ENCODE results near the gene SLCO4C1. TPM values are rescaled to one million over a fixed set of nuclear protein-coding genes. Genes with fewer than 3 reads are reported as not detected.
A peak's percentile ranks its signal among the peaks of the same experiment; 100 is the strongest.

The SLCO4C1 gene
- total and polyA plus RNA-seq, 2 of the 13 experiments (the other 11 are each of a cell fraction or from before 2014, with no cell fraction given) = 1.3 to 7.8 TPM

DNA sequence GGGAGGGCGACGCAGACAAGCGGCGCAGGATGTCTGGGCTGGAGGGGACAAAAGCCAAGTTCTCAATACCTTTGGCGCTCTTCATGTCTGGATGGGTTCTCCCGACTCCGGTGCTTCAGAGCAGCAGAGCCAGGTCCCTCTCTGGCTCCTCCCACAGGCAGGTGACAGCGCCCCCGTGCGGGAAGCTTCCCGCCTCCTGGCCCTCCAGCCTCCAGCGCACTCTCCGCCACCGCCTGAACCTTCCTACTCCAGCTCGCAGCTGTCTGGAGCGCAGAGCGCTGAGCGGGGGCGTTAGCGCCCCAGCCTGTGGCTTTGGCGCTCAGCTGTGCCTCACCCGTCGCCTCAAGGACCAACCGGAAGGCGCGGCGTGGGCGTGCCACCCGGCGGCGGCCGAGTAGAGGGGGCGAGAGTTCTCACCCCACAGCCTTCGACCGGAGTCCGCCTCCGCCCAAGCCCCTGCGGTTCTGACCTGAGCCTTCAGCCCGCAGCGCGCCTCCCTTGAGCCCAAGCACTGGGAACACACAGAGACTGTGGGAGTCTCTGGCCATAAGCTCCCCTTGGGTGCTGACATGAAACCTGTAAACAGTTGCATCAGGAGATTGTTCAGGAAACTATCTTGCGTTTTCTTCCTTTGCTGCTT lies at the start of gene SLCO4C1 (continued):
- TF ChIP-seq SIX4 (CRISPR knock-in tag; IDR thresholded peaks at IDR 0.05) (no peak), ZFP36L1 (CRISPR knock-in tag; IDR thresholded peaks at IDR 0.05) (peak; percentile 90), HNRNPH1 (optimal IDR thresholded peaks at IDR 0.05; ENCODE audit: low read depth, low read length) (no peak), KLF13 (CRISPR knock-in tag; IDR thresholded peaks at IDR 0.05) (no peak), ZNF75D (CRISPR knock-in tag; IDR thresholded peaks at IDR 0.05; ENCODE audit: borderline replicate concordance) (no peak), MLLT10 (CRISPR knock-in tag; IDR thresholded peaks at IDR 0.05) (no peak), TCF7L2 (IDR thresholded peaks at IDR 0.05; ENCODE audit: low read depth, low read length) (no peak), CC2D1A (CRISPR knock-in tag; IDR thresholded peaks at IDR 0.05) (no peak), ZNF343 (CRISPR knock-in tag; IDR thresholded peaks at IDR 0.05) (no peak), XRCC5 (optimal IDR thresholded peaks at IDR 0.05; ENCODE audit: low read length) (peak; percentile 84), ZNF629 (CRISPR knock-in tag; conservative IDR thresholded peaks at IDR 0.05) (0 out of 2 replicates have a peak, but pooled peaks have one; percentile 31), ARHGAP35 (CRISPR knock-in tag; IDR thresholded peaks at IDR 0.05; ENCODE audit: borderline replicate concordance) (0 out of 2 replicates have a peak, but pooled peaks have one; percentile 52), ZNF263 (CRISPR knock-in tag; IDR thresholded peaks at IDR 0.05) (no peak; the same call in 1 of the 2 replicates)
- TF ChIP-seq, protein P1, sequence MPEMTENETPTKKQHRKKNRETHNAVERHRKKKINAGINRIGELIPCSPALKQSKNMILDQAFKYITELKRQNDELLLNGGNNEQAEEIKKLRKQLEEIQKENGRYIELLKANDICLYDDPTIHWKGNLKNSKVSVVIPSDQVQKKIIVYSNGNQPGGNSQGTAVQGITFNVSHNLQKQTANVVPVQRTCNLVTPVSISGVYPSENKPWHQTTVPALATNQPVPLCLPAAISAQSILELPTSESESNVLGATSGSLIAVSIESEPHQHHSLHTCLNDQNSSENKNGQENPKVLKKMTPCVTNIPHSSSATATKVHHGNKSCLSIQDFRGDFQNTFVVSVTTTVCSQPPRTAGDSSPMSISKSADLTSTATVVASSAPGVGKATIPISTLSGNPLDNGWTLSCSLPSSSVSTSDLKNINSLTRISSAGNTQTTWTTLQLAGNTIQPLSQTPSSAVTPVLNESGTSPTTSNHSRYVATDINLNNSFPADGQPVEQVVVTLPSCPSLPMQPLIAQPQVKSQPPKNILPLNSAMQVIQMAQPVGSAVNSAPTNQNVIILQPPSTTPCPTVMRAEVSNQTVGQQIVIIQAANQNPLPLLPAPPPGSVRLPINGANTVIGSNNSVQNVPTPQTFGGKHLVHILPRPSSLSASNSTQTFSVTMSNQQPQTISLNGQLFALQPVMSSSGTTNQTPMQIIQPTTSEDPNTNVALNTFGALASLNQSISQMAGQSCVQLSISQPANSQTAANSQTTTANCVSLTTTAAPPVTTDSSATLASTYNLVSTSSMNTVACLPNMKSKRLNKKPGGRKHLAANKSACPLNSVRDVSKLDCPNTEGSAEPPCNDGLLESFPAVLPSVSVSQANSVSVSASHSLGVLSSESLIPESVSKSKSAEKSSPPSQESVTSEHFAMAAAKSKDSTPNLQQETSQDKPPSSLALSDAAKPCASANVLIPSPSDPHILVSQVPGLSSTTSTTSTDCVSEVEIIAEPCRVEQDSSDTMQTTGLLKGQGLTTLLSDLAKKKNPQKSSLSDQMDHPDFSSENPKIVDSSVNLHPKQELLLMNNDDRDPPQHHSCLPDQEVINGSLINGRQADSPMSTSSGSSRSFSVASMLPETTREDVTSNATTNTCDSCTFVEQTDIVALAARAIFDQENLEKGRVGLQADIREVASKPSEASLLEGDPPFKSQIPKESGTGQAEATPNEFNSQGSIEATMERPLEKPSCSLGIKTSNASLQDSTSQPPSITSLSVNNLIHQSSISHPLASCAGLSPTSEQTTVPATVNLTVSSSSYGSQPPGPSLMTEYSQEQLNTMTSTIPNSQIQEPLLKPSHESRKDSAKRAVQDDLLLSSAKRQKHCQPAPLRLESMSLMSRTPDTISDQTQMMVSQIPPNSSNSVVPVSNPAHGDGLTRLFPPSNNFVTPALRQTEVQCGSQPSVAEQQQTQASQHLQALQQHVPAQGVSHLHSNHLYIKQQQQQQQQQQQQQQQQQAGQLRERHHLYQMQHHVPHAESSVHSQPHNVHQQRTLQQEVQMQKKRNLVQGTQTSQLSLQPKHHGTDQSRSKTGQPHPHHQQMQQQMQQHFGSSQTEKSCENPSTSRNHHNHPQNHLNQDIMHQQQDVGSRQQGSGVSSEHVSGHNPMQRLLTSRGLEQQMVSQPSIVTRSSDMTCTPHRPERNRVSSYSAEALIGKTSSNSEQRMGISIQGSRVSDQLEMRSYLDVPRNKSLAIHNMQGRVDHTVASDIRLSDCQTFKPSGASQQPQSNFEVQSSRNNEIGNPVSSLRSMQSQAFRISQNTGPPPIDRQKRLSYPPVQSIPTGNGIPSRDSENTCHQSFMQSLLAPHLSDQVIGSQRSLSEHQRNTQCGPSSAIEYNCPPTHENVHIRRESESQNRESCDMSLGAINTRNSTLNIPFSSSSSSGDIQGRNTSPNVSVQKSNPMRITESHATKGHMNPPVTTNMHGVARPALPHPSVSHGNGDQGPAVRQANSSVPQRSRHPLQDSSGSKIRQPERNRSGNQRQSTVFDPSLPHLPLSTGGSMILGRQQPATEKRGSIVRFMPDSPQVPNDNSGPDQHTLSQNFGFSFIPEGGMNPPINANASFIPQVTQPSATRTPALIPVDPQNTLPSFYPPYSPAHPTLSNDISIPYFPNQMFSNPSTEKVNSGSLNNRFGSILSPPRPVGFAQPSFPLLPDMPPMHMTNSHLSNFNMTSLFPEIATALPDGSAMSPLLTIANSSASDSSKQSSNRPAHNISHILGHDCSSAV (CRISPR knock-in tag; IDR thresholded peaks at IDR 0.05; ENCODE audit: borderline replicate concordance) = 0 out of 2 replicates have a peak, but pooled peaks have one; percentile 23
- TF ChIP-seq, protein P2, sequence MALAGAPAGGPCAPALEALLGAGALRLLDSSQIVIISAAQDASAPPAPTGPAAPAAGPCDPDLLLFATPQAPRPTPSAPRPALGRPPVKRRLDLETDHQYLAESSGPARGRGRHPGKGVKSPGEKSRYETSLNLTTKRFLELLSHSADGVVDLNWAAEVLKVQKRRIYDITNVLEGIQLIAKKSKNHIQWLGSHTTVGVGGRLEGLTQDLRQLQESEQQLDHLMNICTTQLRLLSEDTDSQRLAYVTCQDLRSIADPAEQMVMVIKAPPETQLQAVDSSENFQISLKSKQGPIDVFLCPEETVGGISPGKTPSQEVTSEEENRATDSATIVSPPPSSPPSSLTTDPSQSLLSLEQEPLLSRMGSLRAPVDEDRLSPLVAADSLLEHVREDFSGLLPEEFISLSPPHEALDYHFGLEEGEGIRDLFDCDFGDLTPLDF (CRISPR knock-in tag; IDR thresholded peaks at IDR 0.05) = peak; percentile 90
- TF ChIP-seq, protein P3, sequence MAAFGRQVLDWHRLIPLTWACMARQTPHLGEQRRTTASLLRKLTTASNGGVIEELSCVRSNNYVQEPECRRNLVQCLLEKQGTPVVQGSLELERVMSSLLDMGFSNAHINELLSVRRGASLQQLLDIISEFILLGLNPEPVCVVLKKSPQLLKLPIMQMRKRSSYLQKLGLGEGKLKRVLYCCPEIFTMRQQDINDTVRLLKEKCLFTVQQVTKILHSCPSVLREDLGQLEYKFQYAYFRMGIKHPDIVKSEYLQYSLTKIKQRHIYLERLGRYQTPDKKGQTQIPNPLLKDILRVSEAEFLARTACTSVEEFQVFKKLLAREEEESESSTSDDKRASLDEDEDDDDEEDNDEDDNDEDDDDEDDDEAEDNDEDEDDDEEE (CRISPR knock-in tag; IDR thresholded peaks at IDR 0.05) = no peak
- TF ChIP-seq, protein P4, sequence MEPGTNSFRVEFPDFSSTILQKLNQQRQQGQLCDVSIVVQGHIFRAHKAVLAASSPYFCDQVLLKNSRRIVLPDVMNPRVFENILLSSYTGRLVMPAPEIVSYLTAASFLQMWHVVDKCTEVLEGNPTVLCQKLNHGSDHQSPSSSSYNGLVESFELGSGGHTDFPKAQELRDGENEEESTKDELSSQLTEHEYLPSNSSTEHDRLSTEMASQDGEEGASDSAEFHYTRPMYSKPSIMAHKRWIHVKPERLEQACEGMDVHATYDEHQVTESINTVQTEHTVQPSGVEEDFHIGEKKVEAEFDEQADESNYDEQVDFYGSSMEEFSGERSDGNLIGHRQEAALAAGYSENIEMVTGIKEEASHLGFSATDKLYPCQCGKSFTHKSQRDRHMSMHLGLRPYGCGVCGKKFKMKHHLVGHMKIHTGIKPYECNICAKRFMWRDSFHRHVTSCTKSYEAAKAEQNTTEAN (CRISPR knock-in tag; conservative IDR thresholded peaks at IDR 0.05) = no peak
